Naive thymus-derived CD4-positive, alpha-beta T cell (primary cell): ENCODE data around the gene KCNQ5. TPM values are rescaled to one million over a fixed set of nuclear protein-coding genes. Genes with fewer than 3 reads are reported as not detected.

Experiments used
- ATAC-seq: fragments of 150-1000 bp; cut with Tn5 transposase; 2 replicates; pipeline ENCODE4 v1.10.0; 2021; ENCODE audit warnings: mild to moderate bottlenecking, moderate library complexity
- CTCF ChIA-PET: fragments of 350-600 bp; sonication (Branson Sonifier 250); formaldehyde crosslinking; loops from one replicate; lab custom pipeline; 2021; ENCODE audit warnings: antibody characterized with exemption; lab: Charles Lee
- POLR2A ChIA-PET: fragments of 350-600 bp; sonication (Branson Sonifier 250); formaldehyde crosslinking; loops from one replicate; lab custom pipeline; 2021; ENCODE audit warnings: antibody characterized with exemption, inconsistent platforms; lab: Charles Lee
- DNase-seq, 9 donors: peaks; one replicate each; pipeline versions ENCODE4 v3.0.0 to v3.0.0-alpha.2; 2020 to 2022; ENCODE audit warnings: mixed read lengths in 1 of 9
- H3K27ac ChIP-seq: one replicate; pipeline ENCODE4 v1.7.0; 2013; ENCODE audit warnings: mild to moderate bottlenecking, low read depth, low read length, moderate library complexity
- H3K27me3 ChIP-seq, 2 donors: one replicate each; pipeline ENCODE4 v1.7.0; 2013; ENCODE audit warnings: low read length in 2 of 2, mild to moderate bottlenecking in 2 of 2, moderate library complexity in 2 of 2; ENCODE audit not compliant: control insufficient read depth in 2 of 2, insufficient read depth in 2 of 2
- H3K36me3 ChIP-seq, 3 experiments: 1 replicate in 2 of 3; 2 replicates in 1 of 3; pipeline ENCODE4 v1.7.0; 2013; ENCODE audit warnings: low read length in 3 of 3, mild to moderate bottlenecking in 3 of 3, moderate library complexity in 1 of 3; ENCODE audit not compliant: insufficient read depth in 3 of 3, control insufficient read depth in 2 of 3
- H3K4me1 ChIP-seq, 2 donors: one replicate each; pipeline ENCODE4 v1.7.0; 2013; ENCODE audit warnings: low read length in 2 of 2, mild to moderate bottlenecking in 2 of 2, moderate library complexity in 1 of 2; ENCODE audit not compliant: control insufficient read depth in 2 of 2, insufficient read depth in 2 of 2
- H3K4me3 ChIP-seq: 2 replicates; pipeline ENCODE4 v1.7.0; 2013; ENCODE audit warnings: mild to moderate bottlenecking, low read length
- H3K9me3 ChIP-seq, 3 experiments: 1 replicate in 2 of 3; 2 replicates in 1 of 3; pipeline ENCODE4 v1.7.0; 2013; ENCODE audit warnings: low read length in 3 of 3; ENCODE audit not compliant: control insufficient read depth in 2 of 3
- H3K27ac Mint-ChIP-seq, 9 donors: one replicate each; pipeline ENCODE4 v1.8.0; 2020 to 2022; ENCODE audit warnings: mixed read lengths in 9 of 9, mild to moderate bottlenecking in 8 of 9, moderate library complexity in 5 of 9, inconsistent platforms in 2 of 9
- H3K27me3 Mint-ChIP-seq, 5 donors: one replicate each; pipeline ENCODE4 v1.8.0; 2021 to 2022; ENCODE audit warnings: mixed read lengths in 5 of 5, mild to moderate bottlenecking in 1 of 5
- H3K36me3 Mint-ChIP-seq, 5 donors: one replicate each; pipeline ENCODE4 v1.8.0; 2020 to 2022; ENCODE audit warnings: mixed read lengths in 5 of 5, mild to moderate bottlenecking in 3 of 5, inconsistent platforms in 1 of 5
- H3K4me1 Mint-ChIP-seq, 7 donors: one replicate each; pipeline ENCODE4 v1.8.0; 2020 to 2022; ENCODE audit warnings: mixed read lengths in 7 of 7, mild to moderate bottlenecking in 3 of 7, inconsistent platforms in 1 of 7
- H3K4me3 Mint-ChIP-seq, 10 donors: one replicate each; pipeline ENCODE4 v1.8.0; 2020 to 2022; ENCODE audit warnings: mild to moderate bottlenecking in 10 of 10, mixed read lengths in 10 of 10, moderate library complexity in 6 of 10, inconsistent platforms in 2 of 10
- H3K9me3 Mint-ChIP-seq, 11 donors: one replicate each; pipeline ENCODE4 v1.8.0; 2020 to 2022; ENCODE audit warnings: mixed read lengths in 11 of 11, mild to moderate bottlenecking in 4 of 11, inconsistent platforms in 1 of 11, moderate library complexity in 1 of 11
- intact Hi-C, 2 donors: fragments of 100-400 bp; cut with micrococcal nuclease; formaldehyde crosslinking; loops; one replicate each; pipeline ENCODE4 v1.15.1; 2023
- polyA plus RNA-seq, 2 donors: library from polyadenylated mRNA; unstranded; fragments of 300-500 nt; fragmentation: Illumina TruSeq; gene quantifications; one replicate each; pipeline ENCODE4 v1.2.3, GENCODE V29; 2021
- total RNA-seq, 6 experiments: library from RNA in 5 of 6; stranded (reverse) in 5 of 6; gene quantifications; 1 replicate in 5 of 6; 2 replicates in 1 of 6; pipeline ENCODE4 v1.2.3 and lab custom pipeline; 2021 to 2026

The KCNQ5 gene
- total and polyA plus RNA-seq, 7 experiments from 2014 or later, result 2.3 to 18.3 (median 7.2) TPM

DNA sequence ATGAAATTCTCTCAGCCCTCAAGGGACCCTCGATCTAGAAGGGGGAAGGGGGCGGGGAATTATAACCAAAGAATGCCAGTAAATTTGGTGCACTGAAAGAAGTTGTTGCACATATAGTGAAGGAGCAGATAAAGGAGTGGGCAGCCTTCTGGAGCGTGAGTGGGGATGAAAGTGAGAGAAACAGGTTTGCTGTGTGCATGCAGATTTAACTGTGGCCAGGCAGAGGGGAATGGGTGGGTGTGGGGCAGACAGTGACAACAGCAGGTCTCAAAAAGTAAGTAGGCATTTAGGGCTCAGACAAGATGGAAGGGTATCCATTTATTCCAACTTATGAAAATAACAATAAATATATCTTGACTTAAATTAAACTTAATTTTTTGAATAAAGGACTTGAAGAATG lies 149.1 kb downstream of the KCNQ5 start:
- ATAC-seq (no peak), DNase-seq (no peak)
- Histone ChIP-seq H3K4me3 (no peak overlapping the region), H3K36me3 (no peaks in the 10 kb centered on the region), H3K9me3 (no peaks in the 10 kb centered on the region), H3K27me3 (no peaks in the 10 kb centered on the region), H3K27ac (no peak overlapping the region), H3K4me1 (no peaks in the 10 kb centered on the region)
- ChIA-PET POLR2A (no interaction called here), CTCF (no interaction called here)
- Mint-ChIP-seq H3K36me3 (peaks cover 0 to 4% (median 0%) of the 10 kb centered on the region in 5 donors), H3K4me3 (no peak overlapping the region), H3K27ac (no peak overlapping the region), H3K9me3 (peaks cover 0 to 2% (median 0%) of the 10 kb centered on the region in 11 donors), H3K4me1 (no peaks in the 10 kb centered on the region), H3K27me3 (no peaks in the 10 kb centered on the region)
- intact Hi-C loops, result loop anchor here in 1 of 2 donors (5.0 kb wide), 1 partner anchor 149 kb away; the partner anchor contains the start of gene KCNQ5

DNA sequence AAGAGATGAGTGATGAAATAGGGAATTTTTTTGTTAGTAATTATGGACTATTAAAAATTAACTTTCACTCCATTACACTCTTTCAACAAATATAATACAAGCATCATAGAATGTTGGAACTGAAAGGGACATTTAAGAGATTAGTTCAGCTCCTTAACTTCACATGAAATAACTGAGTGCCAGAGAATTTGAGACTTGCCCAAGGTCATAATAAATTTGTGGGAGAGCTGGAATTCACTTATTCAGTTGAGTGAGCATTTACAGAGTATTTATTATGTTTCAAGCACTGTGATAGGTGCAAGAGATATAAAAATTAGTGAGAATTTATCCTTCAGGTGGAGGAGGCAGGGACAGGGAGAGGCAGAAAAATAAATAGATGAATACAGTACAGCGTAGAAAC lies 154.6 kb downstream of the KCNQ5 start:
- peaks cover 0 to 16% (median 5%) of the 10 kb centered on the region in 5 donors for H3K36me3 Mint-ChIP-seq
- no peaks in the 10 kb centered on the region for H3K27me3 Mint-ChIP-seq
- ChIA-PET CTCF (no interaction called here), POLR2A (no interaction called here)
- Histone ChIP-seq H3K27me3 (no peaks in the 10 kb centered on the region), H3K9me3 (no peaks in the 10 kb centered on the region), H3K4me3 (no peak overlapping the region), H3K36me3 (no peaks in the 10 kb centered on the region), H3K27ac (no peak overlapping the region), H3K4me1 (no peaks in the 10 kb centered on the region)
- DNase-seq, result no peak
- no peak overlapping the region for H3K27ac Mint-ChIP-seq
- no peak overlapping the region for H3K4me3 Mint-ChIP-seq
- peaks cover 0 to 2% (median 0%) of the 10 kb centered on the region in 11 donors for H3K9me3 Mint-ChIP-seq
- intact Hi-C loops, result no loop called here
- H3K4me1 Mint-ChIP-seq, result no peaks in the 10 kb centered on the region
- no peak for ATAC-seq

DNA sequence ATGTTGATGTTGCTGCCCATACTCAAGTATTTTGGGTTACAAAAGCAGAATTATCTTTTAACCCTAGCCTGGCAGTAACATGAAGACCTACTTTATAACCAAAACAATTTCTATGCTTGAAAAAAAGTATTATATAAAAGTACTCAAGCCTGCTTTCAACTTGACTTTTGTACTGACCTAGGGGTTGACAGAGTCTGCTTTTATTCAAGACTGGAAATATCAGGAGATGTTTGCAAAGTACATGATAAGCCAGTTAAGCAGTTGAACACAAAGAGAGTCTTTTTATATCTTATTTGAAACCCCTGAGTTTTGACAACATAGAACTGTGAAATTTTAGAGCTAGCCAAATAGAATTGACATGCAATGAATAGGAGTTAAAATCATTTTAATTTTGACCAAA lies 159.8 kb downstream of the KCNQ5 start:
- Mint-ChIP-seq H3K27ac (no peak overlapping the region), H3K4me1 (no peaks in the 10 kb centered on the region), H3K4me3 (no peak overlapping the region), H3K36me3 (peaks cover 0 to 16% (median 5%) of the 10 kb centered on the region in 5 donors), H3K9me3 (peaks cover 0 to 2% (median 0%) of the 10 kb centered on the region in 11 donors), H3K27me3 (no peaks in the 10 kb centered on the region)
- no peaks in the 10 kb centered on the region for H3K4me1 ChIP-seq
- no peak for ATAC-seq
- H3K9me3 ChIP-seq, result no peaks in the 10 kb centered on the region
- no peaks in the 10 kb centered on the region for H3K27me3 ChIP-seq
- no peak for DNase-seq
- ChIA-PET POLR2A (no interaction called here), CTCF (no interaction called here)
- H3K27ac ChIP-seq, result no peak overlapping the region
- no peak overlapping the region for H3K4me3 ChIP-seq
- intact Hi-C loops, result no loop called here
- no peaks in the 10 kb centered on the region for H3K36me3 ChIP-seq

DNA sequence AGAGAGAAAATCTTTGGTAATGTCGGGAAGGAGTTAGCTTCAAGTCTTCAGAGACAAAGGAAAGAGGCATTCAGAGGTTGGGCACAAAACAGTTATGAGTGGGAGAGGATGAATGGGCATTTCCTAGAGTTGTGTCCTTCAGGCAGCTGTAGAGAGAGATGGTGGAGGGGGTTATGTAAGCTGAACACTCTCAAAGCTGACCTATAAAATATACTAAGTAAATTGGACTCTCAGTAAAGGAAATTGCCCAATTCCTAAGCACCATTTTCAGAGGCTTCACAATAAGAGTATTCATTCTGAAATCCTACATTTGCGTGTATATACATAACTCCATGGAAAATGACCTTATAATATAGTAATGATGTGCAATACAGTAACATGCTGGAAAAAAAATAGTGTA lies 161.2 kb downstream of the KCNQ5 start:
- H3K27me3 ChIP-seq, result no peaks in the 10 kb centered on the region
- no peaks in the 10 kb centered on the region for H3K4me1 Mint-ChIP-seq
- intact Hi-C loops, result no loop called here

DNA sequence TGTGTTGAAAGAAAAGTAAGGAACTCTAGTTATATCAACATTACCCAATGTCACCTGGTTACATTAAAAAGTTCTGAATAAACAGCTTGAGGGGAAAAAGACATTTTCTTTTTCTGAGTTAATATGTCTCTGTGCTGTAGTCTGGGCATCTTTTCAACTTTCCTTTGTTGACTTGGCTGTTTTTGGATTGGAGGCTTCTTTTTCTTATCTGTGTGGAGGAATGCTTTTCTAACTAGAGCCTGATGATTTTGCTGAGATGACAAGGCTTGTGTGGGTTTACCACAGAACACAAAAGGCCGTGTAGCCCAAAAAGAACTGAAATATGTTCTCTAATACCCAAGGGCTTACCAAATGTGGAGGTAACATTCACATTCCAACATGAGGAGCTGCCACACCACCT lies 161.8 kb downstream of the KCNQ5 start:
- H3K4me1 ChIP-seq, result no peaks in the 10 kb centered on the region
- no peaks in the 10 kb centered on the region for H3K4me1 Mint-ChIP-seq
- no peak for DNase-seq
- no peak overlapping the region for H3K27ac Mint-ChIP-seq
- peaks cover 0 to 6% (median 3%) of the 10 kb centered on the region in 5 donors for H3K36me3 Mint-ChIP-seq
- no peaks in the 10 kb centered on the region for H3K36me3 ChIP-seq
- ChIA-PET POLR2A (no interaction called here), CTCF (no interaction called here)
- H3K9me3 ChIP-seq, result no peaks in the 10 kb centered on the region
- no peak overlapping the region for H3K27ac ChIP-seq
- H3K4me3 Mint-ChIP-seq, result no peak overlapping the region
- peaks cover 0 to 2% (median 0%) of the 10 kb centered on the region in 11 donors for H3K9me3 Mint-ChIP-seq
- H3K27me3 Mint-ChIP-seq, result no peaks in the 10 kb centered on the region
- no peak for ATAC-seq
- no peak overlapping the region for H3K4me3 ChIP-seq
- intact Hi-C loops, result no loop called here
- H3K27me3 ChIP-seq, result no peaks in the 10 kb centered on the region

More for the DNA sequence above, 161.2 kb downstream of the KCNQ5 start:
- peak overlapping the region in 1 of 9 donors; percentile 55 for H3K27ac Mint-ChIP-seq
- ChIA-PET POLR2A (no interaction called here), CTCF (no interaction called here)
- H3K27me3 Mint-ChIP-seq, result no peaks in the 10 kb centered on the region
- ATAC-seq, result no peak
- H3K36me3 ChIP-seq, result no peaks in the 10 kb centered on the region
- no peak overlapping the region for H3K4me3 Mint-ChIP-seq
- H3K36me3 Mint-ChIP-seq, result peaks cover 0 to 7% (median 3%) of the 10 kb centered on the region in 5 donors
- no peak for DNase-seq
- H3K4me1 ChIP-seq, result no peaks in the 10 kb centered on the region
- no peak overlapping the region for H3K4me3 ChIP-seq
- peaks cover 0 to 2% (median 0%) of the 10 kb centered on the region in 11 donors for H3K9me3 Mint-ChIP-seq
- H3K9me3 ChIP-seq, result no peaks in the 10 kb centered on the region
- no peak overlapping the region for H3K27ac ChIP-seq

DNA sequence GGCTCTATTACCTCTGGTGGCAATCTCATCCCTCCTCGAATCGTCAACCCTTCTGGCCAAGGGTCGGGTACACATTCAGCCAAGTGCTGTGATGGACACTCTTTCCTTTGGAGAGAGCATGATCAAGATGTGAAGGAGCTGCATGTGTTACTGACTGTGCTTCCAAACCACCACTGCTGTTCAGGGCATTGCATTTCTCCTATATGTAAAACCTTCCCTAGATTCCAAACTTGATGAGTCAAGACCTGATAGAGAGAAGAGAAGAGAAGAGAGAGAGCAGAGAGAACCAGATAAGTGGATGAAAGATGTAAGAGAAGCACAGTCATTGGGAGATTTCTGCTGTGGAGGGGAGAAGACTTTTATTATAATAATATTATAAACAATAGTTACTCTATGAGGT lies 162.2 kb downstream of the KCNQ5 start:
- Histone ChIP-seq H3K36me3 (no peaks in the 10 kb centered on the region), H3K27me3 (no peaks in the 10 kb centered on the region), H3K9me3 (no peaks in the 10 kb centered on the region), H3K4me3 (no peak overlapping the region), H3K27ac (no peak overlapping the region), H3K4me1 (no peaks in the 10 kb centered on the region)
- no peaks in the 10 kb centered on the region for H3K4me1 Mint-ChIP-seq
- ChIA-PET CTCF (no interaction called here), POLR2A (no interaction called here)
- intact Hi-C loops, result no loop called here
- no peak for DNase-seq
- no peak overlapping the region for H3K27ac Mint-ChIP-seq
- no peak overlapping the region for H3K4me3 Mint-ChIP-seq
- peaks cover 0 to 2% (median 0%) of the 10 kb centered on the region in 11 donors for H3K9me3 Mint-ChIP-seq
- ATAC-seq, result no peak
- H3K36me3 Mint-ChIP-seq, result peaks cover 0 to 3% (median 2%) of the 10 kb centered on the region in 5 donors
- H3K27me3 Mint-ChIP-seq, result no peaks in the 10 kb centered on the region

DNA sequence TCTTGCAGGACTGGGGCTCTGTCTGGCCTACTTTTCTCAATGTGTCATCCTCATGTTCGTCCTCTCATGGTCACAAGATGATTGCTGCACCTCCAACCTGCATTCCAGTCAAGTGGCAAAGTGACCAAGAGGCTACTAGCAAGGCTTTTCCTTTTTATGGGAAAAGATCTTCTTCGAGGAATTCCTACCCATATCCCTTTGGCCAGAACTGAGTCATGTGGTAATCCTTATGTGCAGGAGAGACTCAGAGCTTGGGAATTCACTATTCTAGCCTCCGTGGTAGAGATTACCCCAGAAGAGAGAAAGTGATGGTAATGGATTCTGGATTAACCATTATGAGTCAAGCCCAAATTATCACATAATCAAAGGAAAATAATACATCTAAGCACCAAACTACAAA lies 162.7 kb downstream of the KCNQ5 start:
- CTCF ChIA-PET, result no interaction called here
- Histone ChIP-seq H3K9me3 (no peaks in the 10 kb centered on the region), H3K27ac (no peak overlapping the region), H3K27me3 (no peaks in the 10 kb centered on the region), H3K4me1 (no peaks in the 10 kb centered on the region), H3K36me3 (no peaks in the 10 kb centered on the region), H3K4me3 (no peak overlapping the region)
- H3K4me1 Mint-ChIP-seq, result no peaks in the 10 kb centered on the region
- H3K9me3 Mint-ChIP-seq, result peaks cover 0 to 2% (median 0%) of the 10 kb centered on the region in 11 donors
- no peak overlapping the region for H3K27ac Mint-ChIP-seq
- peaks cover 0 to 3% (median 0%) of the 10 kb centered on the region in 5 donors for H3K36me3 Mint-ChIP-seq
- ATAC-seq (no peak), DNase-seq (no peak)
- POLR2A ChIA-PET, result no interaction called here
- no peak overlapping the region for H3K4me3 Mint-ChIP-seq
- intact Hi-C loops, result no loop called here
- H3K27me3 Mint-ChIP-seq, result no peaks in the 10 kb centered on the region
